GM12878 (cell line): ENCODE measurements around the gene ANP32B. TPM values are rescaled to one million over a fixed set of nuclear protein-coding genes. Genes with fewer than 3 reads are reported as not detected.

Experiments used
- ATAC-seq: fragments of 200-7000 bp; cut with Tn5 transposase; 3 replicates; pipeline ENCODE4 v1.9.1; 2020; ENCODE audit warnings: mild to moderate bottlenecking, moderate library complexity
- BruUV-seq: library from RNA; stranded (reverse); fragments of 400-500 nt; replicated peaks from 2 replicates; lab custom pipeline; 2021; lab: Mats Ljungman, UMichigan
- CTCF ChIA-PET: fragments of 300-600 bp; sonication (Branson Sonifier 250); formaldehyde crosslinking; extraction: SDS; loops from one replicate; lab custom pipeline; 2021; ENCODE audit warnings: inconsistent platforms; lab: Yijun Ruan, JAX
- POLR2A ChIA-PET: fragments of 350-600 bp; formaldehyde crosslinking; extraction: SDS; loops from one replicate; lab custom pipeline; 2021; ENCODE audit warnings: inconsistent platforms; lab: Charles Lee
- RAD21 ChIA-PET: fragments of 300-600 bp; sonication (Branson Sonifier 250); formaldehyde crosslinking; loops from one replicate; lab custom pipeline; 2023; ENCODE audit warnings: antibody characterized with exemption; ENCODE audit not compliant: unreplicated experiment; lab: Charles Lee
- SMC1A ChIA-PET: fragments of 300-600 bp; sonication (Branson Sonifier 250); formaldehyde crosslinking; loops from one replicate; lab custom pipeline; 2023; ENCODE audit not compliant: unreplicated experiment, uncharacterized antibody; lab: Charles Lee
- DNase-seq: peaks from one replicate; pipeline ENCODE4 v3.0.0-alpha.2; 2011; ENCODE audit warnings: low read depth, low spot score
- FAIRE-seq: peaks from 3 replicates; lab custom pipeline; 2011; peaks lifted over from hg19 to GRCh38; lab: Jason Lieb, UNC
- H2AFZ ChIP-seq: 2 replicates; pipeline ENCODE4 v1.6.0; 2011; ENCODE audit warnings: low read depth, low read length, control low read depth; ENCODE audit not compliant: control insufficient read depth
- H3K27ac ChIP-seq: 2 replicates; pipeline ENCODE4 v1.5.1; 2011; ENCODE audit warnings: control low read depth; ENCODE audit not compliant: control insufficient read depth, insufficient read depth
- H3K27me3 ChIP-seq, 2 experiments: replicated peaks in 1 of 2; 2 replicates each; pipeline versions ENCODE4 v1.6.0 to v1.6.1; 2011; ENCODE audit warnings: low read length in 1 of 2; ENCODE audit not compliant: control insufficient read depth in 2 of 2, insufficient read depth in 2 of 2
- H3K36me3 ChIP-seq, 2 experiments: 2 replicates each; pipeline ENCODE4 v1.5.1; 2011; ENCODE audit warnings: low read length in 1 of 2; ENCODE audit not compliant: control insufficient read depth in 2 of 2, insufficient read depth in 2 of 2
- H3K4me1 ChIP-seq: 2 replicates; pipeline ENCODE4 v1.6.1; 2011; ENCODE audit warnings: mild to moderate bottlenecking, low read length, moderate library complexity, mixed read lengths; ENCODE audit not compliant: control insufficient read depth, insufficient read depth
- H3K4me2 ChIP-seq: 2 replicates; pipeline ENCODE4 v1.6.0; 2011; ENCODE audit warnings: control low read depth; ENCODE audit not compliant: control insufficient read depth, insufficient read depth
- H3K4me3 ChIP-seq: fragments of 200-600 bp; sonication (generic); 2 replicates; pipeline ENCODE4 v1.5.1; 2016
- H3K79me2 ChIP-seq: 2 replicates; pipeline ENCODE4 v1.6.0; 2011; ENCODE audit warnings: low read length; ENCODE audit not compliant: control insufficient read depth, insufficient read depth
- H3K9ac ChIP-seq: 2 replicates; pipeline ENCODE4 v1.8.0; 2011; ENCODE audit warnings: low read length, control low read depth, mixed read lengths; ENCODE audit not compliant: control insufficient read depth, insufficient read depth
- H3K9me3 ChIP-seq: replicated peaks from 3 replicates; pipeline ENCODE4 v1.5.1; 2011; ENCODE audit warnings: mild to moderate bottlenecking, low read length; ENCODE audit not compliant: control insufficient read depth, insufficient read depth
- H4K20me1 ChIP-seq: 2 replicates; pipeline ENCODE4 v1.6.0; 2011; ENCODE audit not compliant: control insufficient read depth, insufficient read depth
- POLR2A ChIP-seq: IDR thresholded peaks from 2 replicates; pipeline ENCODE4 v1.6.1; 2011; ENCODE audit warnings: low read depth, mild to moderate bottlenecking, low read length
- TCF12 ChIP-seq: IDR thresholded peaks from 2 replicates; pipeline ENCODE4 v1.6.1; 2011; ENCODE audit warnings: low read depth, mild to moderate bottlenecking, low read length
- YY1 ChIP-seq: IDR thresholded peaks from 2 replicates; pipeline ENCODE4 v1.6.1; 2011; ENCODE audit warnings: low read depth, mild to moderate bottlenecking, low read length
- whole genome bisulfite sequencing: methylation state at CpG from one replicate; pipeline ENCODE4 v1.1.6; 2016; ENCODE audit warnings: low lambda C conversion rate; ENCODE audit not compliant: insufficient replicate concordance, insufficient coverage; ENCODE audit errors: missing lambda C conversion rate; 5-methylcytosine and 5-hydroxymethylcytosine counted together
- in situ Hi-C: fragments of 300-500 bp; cut with MboI; formaldehyde crosslinking; loops from 9 replicates; pipeline ENCODE4 v1.14.3; 2018; ENCODE audit warnings: mixed read lengths
- intact Hi-C: fragments of 100-400 bp; cut with micrococcal nuclease; formaldehyde crosslinking; loops from one replicate; pipeline ENCODE4 v1.14.2; 2022; ENCODE audit not compliant: unreplicated experiment
- polyA plus RNA-seq, 11 experiments: library from polyadenylated mRNA; depleted of rRNA in 4 of 11; unstranded in 6 of 11; stranded (reverse) in 5 of 11; fragments of >200 nt; fragmentation: Nextera tagmentation in 4 of 11; fragmentation: Illumina TruSeq in 1 of 11; extraction: Ambion mirVana in 4 of 11; extraction: Trizol in 1 of 11; gene quantifications; 1 replicate in 1 of 11; 2 replicates in 10 of 11; pipeline versions ENCODE4 v1.2.1 to v1.2.3, GENCODE V29; 2011 to 2016; ENCODE audit warnings: inconsistent platforms in 2 of 11, missing spikeins in 2 of 11, low read depth in 1 of 11
- total RNA-seq, 4 experiments: library from RNA; depleted of rRNA in 3 of 4; stranded (reverse); fragments of >200 nt in 3 of 4; fragmentation: Illumina TruSeq in 1 of 4; extraction: Trizol in 1 of 4; gene quantifications; 2 replicates each; pipeline versions ENCODE4 v1.2.1 to v1.2.3, GENCODE V29; 2013 to 2021
- TF ChIP-seq, protein P1 (sequence below): fragments of 450-650 bp; IDR thresholded peaks from 2 replicates; pipeline ENCODE4 v1.6.1; 2017; ENCODE audit warnings: low read depth, mild to moderate bottlenecking, moderate library complexity
- TF ChIP-seq, protein P2 (sequence below): IDR thresholded peaks from 2 replicates; pipeline ENCODE4 v1.6.1; 2011; ENCODE audit warnings: borderline replicate concordance, low read depth, mild to moderate bottlenecking, moderate library complexity, low read length; ENCODE audit not compliant: insufficient read depth, poor library complexity, severe bottlenecking

Gene ANP32B
- total and polyA plus RNA-seq, 10 of the 15 experiments (the other 5 are each of a cell fraction or from before 2014, with no cell fraction given) = 24.5 to 419 (median 171) TPM

DNA sequence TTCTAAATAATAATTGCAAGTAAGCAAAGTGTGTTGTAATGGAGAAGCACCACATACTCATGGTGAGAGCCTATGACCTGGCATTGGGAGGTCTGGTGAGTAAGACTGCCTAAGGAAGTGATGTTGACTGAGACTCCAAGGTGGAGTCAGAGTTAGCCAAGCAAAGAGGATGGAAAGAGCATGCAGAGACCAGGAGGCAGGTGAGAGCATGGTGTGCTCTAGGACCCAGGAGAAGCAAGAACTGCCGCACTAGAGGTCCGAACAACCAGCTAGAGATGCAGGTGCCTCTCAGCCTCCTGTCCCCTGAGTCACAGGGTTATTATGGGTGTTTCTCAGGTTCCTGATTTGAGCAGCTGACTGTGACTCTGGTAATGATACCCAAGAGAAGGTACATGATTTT is 27.3 kb downstream of the ANP32B start:
- in situ Hi-C loops = no loop called here
- intact Hi-C loops = no loop called here
- Histone ChIP-seq H3K9me3 (no peaks in the 10 kb centered on the region), H2AFZ (no peak overlapping the region), H3K4me1 (no peaks in the 10 kb centered on the region), H4K20me1 (no peaks in the 10 kb centered on the region), H3K36me3 (peaks cover 40 to 55% of the 10 kb centered on the region in 2 experiments), H3K79me2 (peaks cover 1% of the 10 kb centered on the region), H3K9ac (no peak overlapping the region), H3K27ac (no peak overlapping the region), H3K4me3 (no peak overlapping the region), H3K4me2 (no peak overlapping the region), H3K27me3 (no peaks in the 10 kb centered on the region)
- CTCF ChIA-PET = interaction anchor here (0.7 to 1.0 kb wide), 2 partner anchors 87 to 109 kb away, joined by 4 to 5 read pairs; no protein-coding TSS in a partner anchor
- BruUV-seq = no TSS peak
- RAD21 ChIA-PET = interaction anchor here (1.0 kb wide), 1 partner anchor 25 kb away, joined by 5 read pairs; no protein-coding TSS in a partner anchor
- SMC1A ChIA-PET = interaction anchor here (0.5 to 1.0 kb wide), 5 partner anchors 14 to 89 kb away, joined by 3 to 6 read pairs (median 3); no protein-coding TSS in a partner anchor
- DNase-seq (no peak), FAIRE-seq (peak; percentile 18), ATAC-seq (peak; percentile 91)
- WGBS = 50% methylated on average over 2 of the region's 2 CpGs
- TF ChIP-seq POLR2A = peak; percentile 52; the same call in 1 of the 2 replicates
- TF ChIP-seq, protein P1, sequence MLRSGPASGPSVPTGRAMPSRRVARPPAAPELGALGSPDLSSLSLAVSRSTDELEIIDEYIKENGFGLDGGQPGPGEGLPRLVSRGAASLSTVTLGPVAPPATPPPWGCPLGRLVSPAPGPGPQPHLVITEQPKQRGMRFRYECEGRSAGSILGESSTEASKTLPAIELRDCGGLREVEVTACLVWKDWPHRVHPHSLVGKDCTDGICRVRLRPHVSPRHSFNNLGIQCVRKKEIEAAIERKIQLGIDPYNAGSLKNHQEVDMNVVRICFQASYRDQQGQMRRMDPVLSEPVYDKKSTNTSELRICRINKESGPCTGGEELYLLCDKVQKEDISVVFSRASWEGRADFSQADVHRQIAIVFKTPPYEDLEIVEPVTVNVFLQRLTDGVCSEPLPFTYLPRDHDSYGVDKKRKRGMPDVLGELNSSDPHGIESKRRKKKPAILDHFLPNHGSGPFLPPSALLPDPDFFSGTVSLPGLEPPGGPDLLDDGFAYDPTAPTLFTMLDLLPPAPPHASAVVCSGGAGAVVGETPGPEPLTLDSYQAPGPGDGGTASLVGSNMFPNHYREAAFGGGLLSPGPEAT = peak; percentile 19; the same call in 1 of the 2 replicates
- TF ChIP-seq TCF12 = 0 out of 2 replicates have a peak, but pooled peaks have one; percentile 20
- TF ChIP-seq YY1 = no peak
- TF ChIP-seq, protein P2, sequence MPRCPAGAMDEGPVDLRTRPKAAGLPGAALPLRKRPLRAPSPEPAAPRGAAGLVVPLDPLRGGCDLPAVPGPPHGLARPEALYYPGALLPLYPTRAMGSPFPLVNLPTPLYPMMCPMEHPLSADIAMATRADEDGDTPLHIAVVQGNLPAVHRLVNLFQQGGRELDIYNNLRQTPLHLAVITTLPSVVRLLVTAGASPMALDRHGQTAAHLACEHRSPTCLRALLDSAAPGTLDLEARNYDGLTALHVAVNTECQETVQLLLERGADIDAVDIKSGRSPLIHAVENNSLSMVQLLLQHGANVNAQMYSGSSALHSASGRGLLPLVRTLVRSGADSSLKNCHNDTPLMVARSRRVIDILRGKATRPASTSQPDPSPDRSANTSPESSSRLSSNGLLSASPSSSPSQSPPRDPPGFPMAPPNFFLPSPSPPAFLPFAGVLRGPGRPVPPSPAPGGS = peak; percentile 20
- POLR2A ChIA-PET = no interaction called here
